ENCODE data around the gene RASAL2.

DNA sequence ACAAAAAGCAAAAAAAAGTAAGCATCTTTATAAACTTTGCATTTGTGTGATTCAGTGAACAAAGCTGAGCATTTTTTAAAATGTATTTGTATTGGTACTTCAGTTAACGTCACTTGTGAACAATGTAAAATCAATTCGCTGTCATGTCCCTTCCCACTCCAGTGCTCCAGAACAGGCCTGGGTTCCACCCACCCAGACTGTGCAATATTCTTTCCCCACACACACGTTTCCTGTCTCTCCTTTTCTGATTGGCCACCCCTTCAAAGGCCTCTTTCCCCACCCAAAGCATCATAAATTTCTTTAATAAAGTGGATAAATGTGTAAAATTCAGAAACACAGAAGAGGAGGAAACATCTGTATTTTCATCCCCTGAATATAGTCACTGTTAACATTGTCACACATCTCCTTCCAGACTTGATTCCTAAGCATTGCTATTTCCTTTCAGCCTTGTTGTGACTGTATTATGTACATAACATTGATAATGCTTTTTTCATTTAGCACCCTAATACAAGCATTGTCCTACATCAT is 390.9 kb downstream of the RASAL2 start:
- TF ChIP-seq CTCF (IDR thresholded peaks at IDR 0.05) (no peak), POLR2A (IDR thresholded peaks at IDR 0.05) (no peak)

All from thyroid gland (tissue), 4 donors.